Measurements from ENCODE around the gene ABCC8.

Gene ABCC8

DNA sequence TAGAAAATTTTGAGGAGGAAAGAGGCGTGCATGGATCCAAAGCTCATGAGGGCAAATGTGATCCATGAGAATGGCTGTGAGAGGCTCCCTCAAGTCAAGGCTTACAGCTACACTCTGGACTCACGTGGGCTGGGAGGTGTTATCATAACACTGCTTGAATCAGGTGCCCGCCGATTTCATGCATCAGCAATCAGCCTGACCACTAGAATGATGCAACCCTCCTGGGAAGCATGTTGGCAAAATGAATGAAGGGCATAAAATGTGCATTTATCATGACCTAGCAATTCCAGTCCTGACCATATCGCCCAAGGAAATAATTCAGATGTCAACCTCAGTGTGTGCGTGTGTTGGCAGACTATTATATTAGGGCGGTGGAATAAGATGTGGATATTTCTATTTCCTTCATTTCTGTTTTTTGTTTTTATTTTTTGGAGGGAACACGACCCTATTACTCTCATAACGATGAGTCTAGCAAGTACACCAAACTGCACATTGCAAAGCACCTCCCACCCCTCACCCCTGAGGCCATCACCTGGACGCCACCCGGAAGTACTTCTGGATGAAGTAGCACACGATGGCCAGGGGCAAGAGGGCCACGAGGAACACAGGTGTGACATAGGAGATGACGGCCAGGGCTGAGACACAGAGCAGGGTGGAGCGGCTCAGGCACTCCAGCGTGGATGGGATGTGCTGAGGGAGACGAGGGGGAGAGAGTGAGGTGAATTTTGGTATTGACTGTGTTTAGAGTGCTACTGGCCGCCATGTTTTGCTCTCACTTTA, 72.5 kb downstream of the ABCC8 start:
- no peak for DNase-seq (ENCODE audit: low read depth)

DNA sequence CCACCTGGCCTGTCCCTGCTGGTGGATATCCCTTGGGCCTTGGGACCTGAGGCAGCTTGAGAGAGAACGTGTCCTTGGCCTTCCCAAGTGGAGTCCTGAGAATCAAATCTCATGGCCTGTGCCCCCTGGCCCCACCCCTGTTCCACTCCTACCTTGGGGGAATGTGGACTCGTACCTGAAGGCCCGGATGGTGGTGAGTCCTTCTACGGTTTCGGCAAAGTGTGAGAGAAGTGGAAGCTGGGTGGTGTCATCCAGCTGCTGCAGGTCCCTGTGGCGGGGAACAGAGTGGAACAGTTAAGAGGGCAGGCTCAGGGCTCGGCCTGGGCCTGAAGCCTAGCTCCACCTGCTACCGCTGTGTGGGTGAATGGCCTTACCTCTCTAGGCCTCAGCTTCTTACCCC, 74.2 kb downstream of the ABCC8 start:
- no peak for DNase-seq (ENCODE audit: low read depth)

DNA sequence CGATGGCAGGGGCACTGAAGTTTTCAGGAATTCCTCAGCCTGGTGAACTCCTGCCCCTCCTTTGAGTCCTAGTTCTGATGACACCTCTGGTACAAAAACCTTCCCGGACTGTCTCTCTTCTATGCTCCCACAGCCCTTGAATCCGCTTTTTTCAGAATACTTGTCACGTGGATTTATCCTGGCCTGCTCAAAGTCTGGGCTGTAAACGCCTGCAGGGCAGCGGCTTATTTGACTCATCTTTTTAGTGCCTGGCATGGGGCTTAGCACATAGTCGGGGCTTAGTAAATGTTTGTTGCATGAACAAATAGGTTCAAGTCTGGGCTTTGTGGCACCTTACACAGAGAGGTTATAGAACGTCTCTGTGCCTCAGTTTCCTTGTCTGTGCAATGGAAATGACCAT, 74.8 kb downstream of the ABCC8 start:
- no peak for DNase-seq (ENCODE audit: low read depth)

DNA sequence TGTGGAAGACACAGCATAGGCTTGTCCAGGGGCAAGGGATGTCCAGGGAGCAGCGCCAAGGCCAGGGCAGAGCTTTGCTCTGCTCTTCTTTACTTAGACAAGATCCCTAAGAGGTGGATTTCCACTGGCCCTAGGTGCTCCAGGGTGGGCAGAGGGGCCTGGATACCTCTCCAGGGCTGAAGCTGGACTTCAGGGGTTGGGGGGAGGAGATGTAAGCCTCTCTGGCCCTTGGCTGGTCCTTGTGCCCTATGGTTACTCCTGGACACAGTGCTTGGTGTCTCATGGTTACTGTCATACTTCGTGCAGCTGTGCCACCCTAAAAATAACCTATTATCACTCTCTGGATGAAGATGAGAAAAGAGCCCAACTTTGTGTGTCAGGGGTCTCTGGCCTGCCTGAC, 75.3 kb downstream of the ABCC8 start:
- DNase-seq (ENCODE audit: low read depth), result no peak

DNA sequence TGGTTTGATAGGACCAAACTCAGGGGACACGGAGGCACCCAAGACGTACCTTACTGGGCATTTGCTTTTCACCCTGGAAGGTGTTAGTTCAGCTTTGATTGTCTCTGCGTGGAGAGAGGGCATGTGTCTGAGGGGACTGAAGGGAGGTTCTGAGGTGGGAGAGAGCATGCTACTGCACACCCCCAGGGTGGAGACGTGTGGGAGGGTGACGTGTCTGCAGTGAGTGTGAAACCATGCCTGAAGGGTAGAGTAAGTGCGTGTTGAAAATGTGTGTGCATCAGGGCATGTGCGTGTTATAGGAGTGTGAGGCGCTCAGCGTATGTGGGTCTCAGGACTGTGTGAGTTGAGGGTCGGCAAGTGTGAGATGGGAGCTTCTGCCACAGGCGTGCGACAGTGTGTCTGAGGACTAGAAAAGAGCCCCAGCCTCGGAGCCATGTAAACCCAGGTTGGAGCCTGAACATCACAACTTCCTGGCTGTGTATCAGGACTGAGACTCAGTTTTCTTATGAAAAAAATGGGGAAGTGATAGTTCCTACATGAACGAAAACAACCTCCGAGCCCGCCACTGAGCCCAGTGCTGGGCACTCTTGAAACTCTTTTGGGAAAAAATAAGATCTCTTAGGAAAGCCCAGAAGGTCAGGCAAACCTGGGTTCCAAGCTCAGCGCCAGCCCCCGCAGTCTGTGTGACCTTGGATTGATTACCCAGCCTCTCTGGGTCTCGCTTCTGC, 76.4 kb downstream of the ABCC8 start:
- no peak for DNase-seq (ENCODE audit: low read depth)

DNA sequence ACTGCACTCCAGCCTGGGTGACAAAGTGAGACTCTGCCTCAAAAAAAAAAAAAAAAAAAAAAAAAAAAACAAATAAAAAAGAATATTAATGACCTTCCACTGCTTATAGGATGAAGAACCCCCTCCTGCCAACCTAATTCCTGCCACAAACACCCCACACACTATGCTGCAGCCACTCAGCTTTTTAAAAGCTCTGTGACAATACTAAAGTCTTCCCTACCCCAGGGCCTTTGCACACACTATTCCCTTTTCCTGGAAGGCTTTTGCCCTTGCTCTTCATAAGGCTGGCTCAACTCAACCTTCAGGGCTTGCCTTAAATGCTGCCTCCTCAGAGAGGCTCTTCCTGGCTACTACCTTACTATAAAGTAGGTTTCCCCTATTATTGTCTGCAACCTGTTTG, 77.4 kb downstream of the ABCC8 start:
- DNase-seq (ENCODE audit: low read depth), result no peak

DNA sequence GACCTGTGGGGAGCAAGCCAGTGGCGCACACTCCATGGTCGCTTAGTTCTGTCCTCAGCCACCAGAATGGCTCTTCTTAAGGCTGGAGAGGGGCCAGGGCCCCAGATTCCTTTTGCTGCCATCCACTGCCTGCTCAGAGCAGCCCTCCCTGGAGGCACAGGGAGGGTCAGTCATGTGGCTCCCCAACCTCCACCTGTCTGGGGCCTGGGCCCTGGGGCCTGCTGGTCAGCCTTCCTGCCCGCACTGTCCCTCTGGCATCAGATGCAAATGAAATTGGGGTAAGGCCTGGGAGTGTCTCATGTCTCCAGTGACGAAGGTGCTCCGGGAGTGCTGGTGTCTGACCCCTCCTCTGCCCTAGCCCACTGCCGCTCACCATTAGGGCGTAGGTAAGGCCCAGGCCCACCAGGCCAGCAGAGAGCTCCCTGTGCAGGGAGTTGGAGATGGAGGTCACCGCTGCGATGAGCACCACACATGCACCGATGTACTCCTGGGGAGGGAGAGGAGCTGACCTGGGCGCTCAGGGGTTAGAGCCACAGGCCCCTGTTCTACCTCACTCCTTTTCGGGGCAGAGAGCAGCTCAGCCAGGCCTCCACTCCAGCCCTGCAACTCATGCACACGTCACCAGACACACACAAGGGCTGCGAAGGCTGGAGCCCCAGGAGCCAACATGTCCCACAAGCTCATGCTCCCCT, 79.2 kb downstream of the ABCC8 start:
- no peak for DNase-seq (ENCODE audit: low read depth)

DNA sequence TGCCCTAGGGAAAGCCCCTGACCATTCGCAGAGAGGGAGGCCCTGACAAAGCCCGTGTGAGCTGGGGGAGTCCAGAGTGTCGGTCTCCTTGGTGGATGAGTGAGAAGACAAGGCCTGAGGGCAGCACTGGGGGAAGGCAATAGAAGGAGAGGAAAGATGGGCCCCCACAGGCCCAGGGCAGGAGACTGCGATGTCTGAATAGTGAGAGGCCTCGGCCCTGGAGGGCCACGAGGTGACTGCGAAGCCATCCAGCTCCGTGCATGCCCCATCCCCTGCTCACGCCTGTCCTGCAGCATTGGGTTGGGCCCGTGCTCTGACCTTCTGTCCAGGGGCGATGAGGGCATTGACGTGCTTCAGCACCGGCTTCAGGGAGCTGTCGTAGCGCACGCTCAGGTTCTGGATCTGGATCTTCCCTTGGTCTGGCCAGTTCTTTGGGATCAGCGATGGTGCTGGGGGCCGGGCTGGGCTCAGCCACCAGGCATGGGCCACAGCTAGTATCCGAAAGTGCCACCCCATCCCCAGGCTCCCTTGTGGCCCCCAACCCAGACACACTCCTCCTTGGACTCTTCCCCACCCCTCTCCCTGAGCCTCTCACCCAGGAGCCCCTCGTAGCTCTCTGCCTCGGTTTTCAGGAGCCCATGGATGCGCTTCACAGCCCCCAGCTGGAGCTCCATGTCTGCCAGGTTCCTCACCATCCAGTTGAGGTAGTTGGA, 79.9 kb downstream of the ABCC8 start:
- DNase-seq (ENCODE audit: low read depth), result no peak

DNA sequence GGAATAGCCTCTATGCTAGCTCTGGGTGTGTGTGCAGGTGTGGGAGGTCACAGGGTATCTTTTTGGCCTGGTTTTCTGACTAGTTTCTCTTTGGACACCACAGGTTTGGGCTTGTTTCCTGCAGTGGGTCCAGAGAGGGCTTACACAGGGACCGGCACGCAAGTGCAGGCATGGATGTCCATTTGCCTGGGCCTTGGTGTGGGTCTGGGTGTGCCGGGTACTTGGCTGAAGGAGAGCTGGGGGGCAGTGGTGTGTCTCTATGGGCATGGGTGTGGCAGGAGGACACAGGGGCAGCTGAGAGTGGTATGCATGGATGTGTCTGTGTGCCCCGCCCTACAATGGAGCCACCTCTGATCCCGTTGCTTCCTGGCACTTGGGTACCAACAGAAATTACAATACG, 80.7 kb downstream of the ABCC8 start:
- DNase-seq (ENCODE audit: low read depth), result no peak

DNA sequence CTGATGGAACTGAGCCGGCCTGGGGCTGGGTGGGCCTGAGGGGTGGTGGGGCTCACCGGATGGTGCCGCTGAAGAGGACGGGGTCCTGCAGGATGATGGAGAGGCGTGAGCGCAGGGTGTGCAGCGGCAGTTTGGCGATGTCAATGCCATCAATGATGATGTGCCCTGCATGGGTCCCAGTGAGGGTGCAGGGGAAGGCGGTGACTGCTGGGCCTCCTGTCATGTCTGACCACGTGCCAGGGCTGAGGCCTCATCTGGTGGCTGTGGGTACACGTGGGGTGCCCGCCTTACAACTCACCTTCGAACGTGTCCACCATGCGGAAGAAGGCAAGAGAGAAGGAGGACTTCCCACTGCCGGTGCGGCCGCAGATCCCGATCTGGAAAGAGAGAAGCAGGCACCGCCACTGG, 81.1 kb downstream of the ABCC8 start:
- DNase-seq (ENCODE audit: low read depth), result no peak

DNA sequence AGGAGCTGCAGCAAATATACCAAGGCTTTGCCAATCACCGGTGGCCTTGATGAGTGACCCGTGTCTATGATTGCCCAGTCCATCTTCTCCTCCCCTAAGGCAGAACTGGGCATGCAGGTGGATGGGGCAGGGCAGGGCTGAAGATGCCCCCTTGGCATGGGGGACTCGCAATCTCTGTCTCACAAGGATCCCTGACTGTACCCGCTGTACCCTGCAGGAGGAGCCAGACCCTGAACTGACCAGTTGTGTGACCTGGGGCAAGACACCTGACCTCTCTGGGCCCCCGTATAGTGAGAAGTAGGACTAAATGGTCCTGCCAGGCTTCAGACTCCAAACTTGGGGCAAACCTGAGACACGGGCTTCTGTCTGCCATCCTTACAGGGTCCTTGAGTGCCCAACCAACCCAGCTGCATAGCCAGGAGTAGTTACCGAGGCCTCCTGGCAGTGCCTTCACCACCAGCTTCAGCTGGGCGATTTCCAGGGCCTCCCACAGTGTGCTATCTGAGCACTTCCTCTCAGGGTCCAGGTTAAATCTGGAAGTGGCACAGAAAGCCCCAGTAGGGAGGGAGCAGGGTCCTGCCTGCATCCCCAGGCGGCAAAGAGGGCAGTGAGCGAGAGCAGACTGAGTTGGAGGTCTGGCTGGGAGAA, 81.8 kb downstream of the ABCC8 start:
- no peak for DNase-seq (ENCODE audit: low read depth)

DNA sequence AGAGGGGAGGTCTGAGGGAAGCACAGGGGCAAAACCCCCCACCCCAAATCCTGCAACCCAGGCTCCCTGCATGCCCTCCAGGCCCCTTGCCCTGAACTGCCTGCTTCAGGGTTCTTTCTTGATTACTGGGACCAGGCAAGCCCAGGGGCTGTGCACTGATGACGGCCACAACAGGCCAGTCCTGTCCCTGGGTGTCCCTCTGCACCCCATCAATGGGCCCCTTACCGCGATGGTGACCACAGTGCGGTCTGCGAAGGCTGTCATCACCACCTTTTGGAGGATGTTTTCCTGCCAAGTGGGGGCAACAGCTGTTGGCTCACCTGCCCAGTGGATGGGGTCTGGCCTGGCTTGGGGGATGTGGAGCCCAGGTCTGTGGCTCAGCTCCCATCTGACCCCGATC, 83.2 kb downstream of the ABCC8 start:
- no peak for DNase-seq (ENCODE audit: low read depth)

DNA sequence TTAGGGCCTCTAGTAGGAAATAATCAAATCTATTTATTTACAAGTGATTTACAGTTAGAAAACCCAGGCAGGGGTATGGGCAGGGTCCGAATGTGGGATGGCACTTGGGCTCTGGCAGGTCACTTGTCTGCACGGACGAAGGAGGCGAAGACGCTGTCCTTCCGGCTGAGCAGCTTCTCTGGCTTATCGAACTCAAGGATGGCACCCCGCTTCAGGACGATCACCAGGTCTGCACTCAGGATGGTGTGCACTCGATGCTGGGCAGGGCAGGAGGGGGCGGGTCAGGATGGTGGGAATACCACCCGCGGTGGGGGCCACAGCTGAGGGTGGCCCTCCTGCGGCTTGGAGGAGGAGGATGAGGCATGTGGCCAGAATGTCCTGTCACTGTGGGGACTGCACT, 83.8 kb downstream of the ABCC8 start:
- DNase-seq (ENCODE audit: low read depth), result no peak

DNA sequence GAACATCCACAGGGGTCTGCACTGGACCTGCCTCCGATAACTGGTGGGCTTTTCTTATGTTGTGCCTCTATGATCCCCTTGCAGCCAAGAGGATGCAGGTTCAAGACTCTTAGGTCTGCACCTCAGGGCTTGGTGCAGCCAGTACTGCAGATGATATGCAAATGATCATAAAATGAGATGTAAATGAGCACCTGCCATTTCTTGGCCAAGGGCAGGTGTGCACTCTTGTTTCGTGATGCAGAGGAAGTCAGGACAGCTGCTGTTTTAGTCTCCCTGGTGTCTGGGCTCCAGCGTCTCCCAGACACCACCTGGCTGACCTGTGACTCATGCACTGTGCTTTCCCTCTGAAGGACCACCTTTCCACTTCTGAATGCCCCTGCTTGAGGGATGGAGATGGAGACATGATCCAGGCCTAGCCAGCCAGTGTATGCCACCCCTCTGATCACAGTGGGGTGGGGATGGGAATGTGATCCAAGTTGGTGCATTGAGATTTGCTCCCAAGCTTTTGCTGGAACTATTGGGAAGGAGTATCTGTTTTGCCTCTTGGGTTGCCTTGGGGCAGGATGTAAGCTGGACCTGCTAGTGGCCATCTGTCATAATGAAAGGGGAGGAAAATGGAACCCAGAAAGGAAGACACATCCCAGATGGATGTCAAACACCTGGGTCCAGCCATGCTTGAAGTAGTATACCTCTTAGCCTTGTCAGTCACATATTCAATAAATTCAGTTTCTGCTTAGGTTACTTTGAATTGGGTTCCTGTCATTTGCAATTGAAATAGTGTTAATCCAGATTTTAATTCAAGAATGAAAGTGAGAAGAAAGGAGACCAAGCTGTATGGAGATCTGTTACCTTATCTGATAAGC, 84.9 kb downstream of the ABCC8 start:
- no peak for DNase-seq (ENCODE audit: low read depth)

DNA sequence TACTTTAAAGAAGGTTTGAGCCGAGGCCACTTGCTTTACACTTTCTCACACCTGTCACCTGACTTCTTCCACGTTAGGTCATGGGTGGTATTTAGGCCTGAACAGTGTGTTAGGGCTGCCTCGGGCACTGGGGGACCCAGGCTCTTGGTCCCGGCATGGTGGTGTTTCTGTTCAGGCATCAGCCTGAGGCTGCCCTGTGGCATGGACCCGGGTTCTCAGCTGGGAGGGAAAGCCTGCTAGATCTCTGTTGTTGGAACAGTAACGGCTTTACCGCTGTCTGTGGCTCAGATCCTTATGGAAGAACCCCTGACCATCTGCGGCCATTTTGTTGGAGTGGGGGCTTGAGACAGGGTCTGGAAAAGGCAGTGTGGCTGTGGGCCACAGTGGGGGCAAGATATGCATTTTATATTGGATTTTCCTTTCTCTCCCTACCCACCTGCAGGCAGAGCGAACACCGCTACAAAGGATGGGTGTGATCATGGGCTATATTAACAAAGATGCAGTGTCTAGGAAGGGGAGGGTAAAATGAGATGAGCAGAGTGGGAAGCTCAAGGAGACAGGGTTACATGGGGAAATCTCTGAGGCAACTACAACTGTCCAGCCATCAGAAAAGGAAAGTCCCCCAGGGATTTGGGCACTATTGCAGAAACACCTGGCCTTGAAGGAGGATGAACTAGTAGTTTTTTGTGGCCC, 86.5 kb downstream of the ABCC8 start:
- no peak for DNase-seq (ENCODE audit: low read depth)

DNA sequence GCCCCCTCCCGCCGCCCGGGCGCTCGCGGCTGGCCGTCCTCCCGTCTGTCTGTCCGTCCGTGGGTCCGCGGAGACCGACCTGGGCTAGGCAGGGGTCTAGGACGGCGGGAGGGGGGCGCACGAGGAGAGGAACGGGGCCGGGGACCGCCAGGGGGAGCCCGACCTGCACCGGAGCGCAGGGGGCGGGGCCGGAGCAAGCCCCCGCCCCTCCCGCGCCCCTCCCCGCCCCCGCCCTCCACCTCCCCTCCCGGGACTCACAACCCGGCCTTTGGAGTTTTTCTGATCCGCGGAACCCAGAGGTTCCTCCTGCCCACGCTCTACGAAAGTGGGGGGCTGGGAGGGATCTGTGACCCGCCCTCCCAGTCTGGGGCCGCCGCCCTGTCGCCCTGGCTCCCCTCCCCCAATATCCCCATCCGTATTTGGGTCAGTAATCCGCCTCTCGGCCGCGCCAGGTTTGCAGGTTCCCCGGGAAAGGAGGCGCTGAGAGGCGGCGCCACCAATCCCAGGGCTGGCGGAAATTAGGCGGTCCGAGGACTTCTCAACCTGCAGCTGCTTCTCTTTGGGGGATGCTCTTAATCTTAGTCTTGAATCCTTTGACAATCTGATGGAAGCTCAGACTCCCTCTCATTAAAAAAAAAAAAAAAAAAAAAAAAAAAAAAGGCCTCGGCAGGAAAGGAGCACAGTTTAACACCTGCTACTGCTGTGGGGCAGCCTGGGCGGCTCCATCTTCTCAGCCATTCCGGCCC, 87.3 kb downstream of the ABCC8 start:
- no peak for DNase-seq (ENCODE audit: low read depth)

DNA sequence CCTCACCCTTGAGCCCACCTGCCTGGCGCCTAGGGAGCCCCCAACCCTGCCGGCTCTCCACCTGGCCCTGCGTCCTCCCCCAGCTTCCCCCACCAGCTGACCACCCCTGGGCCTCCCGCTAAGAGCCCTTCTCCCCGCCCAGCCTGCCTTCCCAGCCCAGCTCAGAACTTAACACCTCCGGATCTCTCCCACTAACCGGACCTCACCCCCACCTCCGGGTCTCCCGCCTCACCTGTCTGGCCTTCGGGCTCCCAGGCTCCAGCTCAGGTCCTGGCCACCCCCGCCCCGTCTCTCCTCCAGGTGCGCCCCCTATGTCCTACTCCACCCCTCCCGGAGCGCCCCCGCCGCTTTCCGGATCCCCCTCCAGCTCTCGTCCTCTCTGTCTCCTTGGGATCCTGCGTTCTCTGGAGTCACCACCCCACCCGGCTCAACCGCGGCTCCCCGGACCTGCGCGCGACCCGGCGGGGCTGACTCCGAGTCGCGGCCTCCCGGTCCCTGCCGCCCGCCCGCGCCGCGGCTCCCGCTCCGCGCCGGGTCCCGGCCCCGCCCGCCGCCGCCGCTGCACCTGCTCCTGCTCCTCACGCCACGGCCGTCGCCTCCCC, 87.9 kb downstream of the ABCC8 start, which contains the start of gene KCNJ11:
Gene KCNJ11 (minus strand): TSS at position 51 of the 602 bp plus-strand sequence. CDS start 568 bp downstream, outside the sequence.
- DNase-seq (ENCODE audit: low read depth), result no peak

DNA sequence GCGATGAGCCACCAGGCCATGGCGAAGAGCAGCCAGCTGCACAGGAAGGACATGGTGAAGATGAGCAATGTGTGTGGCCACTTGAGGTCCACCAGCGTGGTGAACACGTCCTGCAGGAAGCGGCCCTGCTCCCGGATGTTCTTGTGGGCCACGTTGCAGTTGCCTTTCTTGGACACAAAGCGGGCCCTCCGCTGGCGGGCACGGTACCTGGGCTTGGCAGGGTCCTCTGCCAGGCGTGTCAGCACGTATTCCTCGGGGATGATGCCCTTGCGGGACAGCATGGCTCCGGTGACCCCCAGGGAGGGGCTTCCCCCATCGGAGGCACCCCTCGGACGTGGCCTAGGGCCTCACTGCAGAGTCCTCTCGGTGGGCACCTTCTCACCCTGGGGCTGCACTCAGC, 88.8 kb downstream of the ABCC8 start:
- no peak for DNase-seq (ENCODE audit: low read depth)

DNA sequence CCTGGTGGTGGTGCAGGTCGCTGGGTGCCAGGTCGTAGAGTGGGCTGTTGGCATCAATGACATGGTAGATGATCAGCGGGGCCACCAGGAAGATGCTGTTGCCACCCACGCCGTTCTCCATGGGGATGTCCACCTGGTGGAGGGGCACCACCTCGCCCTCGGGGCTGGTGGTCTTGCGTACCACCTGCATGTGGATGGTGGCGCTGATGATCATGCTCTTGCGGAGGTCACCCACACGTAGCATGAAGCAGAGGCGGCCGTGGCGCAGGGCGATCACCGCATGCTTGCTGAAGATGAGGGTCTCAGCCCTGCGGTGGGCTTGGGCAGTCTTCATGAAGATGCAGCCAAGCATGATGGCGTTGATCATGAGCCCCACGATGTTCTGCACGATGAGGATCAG, 89.4 kb downstream of the ABCC8 start:
- DNase-seq (ENCODE audit: low read depth), result no peak
